Tongue (tissue), 2 donors: ENCODE results near the gene RPL15. TPM values are rescaled to one million over a fixed set of nuclear protein-coding genes. Genes with fewer than 3 reads are reported as not detected.
A peak's percentile ranks its signal among the peaks of the same experiment; 100 is the strongest.
"Not testable (repeated sequence)": the region's sequence is repeated elsewhere in the genome, so short reads cannot be mapped to it uniquely, and the experiment has no call there.

Source experiments
- DNase-seq: peaks from one replicate; pipeline ENCODE4 v3.0.0-alpha.2; 2015
- total RNA-seq: library from RNA; depleted of rRNA; stranded (reverse); fragments of >200 nt; gene quantifications from one replicate; pipeline ENCODE4 v1.2.3, GENCODE V29; 2014

Gene RPL15
- total RNA-seq: 3,552 TPM

GRCh38 chr3:23916886-23917678 lies at the start of gene RPL15, which contains the start of gene NKIRAS1:
Gene RPL15 (plus strand): TSS chr3:23917132. CDS start chr3:23917860, 728 bp downstream.
Gene NKIRAS1 (minus strand): TSS chr3:23916990. CDS start chr3:23910904, 6,086 bp downstream.
- peak; percentile 99 for DNase-seq

GRCh38 chr3:23867400-23867799 lies 49.5 kb upstream of the RPL15 start:
- DNase-seq: no peak

DNA sequence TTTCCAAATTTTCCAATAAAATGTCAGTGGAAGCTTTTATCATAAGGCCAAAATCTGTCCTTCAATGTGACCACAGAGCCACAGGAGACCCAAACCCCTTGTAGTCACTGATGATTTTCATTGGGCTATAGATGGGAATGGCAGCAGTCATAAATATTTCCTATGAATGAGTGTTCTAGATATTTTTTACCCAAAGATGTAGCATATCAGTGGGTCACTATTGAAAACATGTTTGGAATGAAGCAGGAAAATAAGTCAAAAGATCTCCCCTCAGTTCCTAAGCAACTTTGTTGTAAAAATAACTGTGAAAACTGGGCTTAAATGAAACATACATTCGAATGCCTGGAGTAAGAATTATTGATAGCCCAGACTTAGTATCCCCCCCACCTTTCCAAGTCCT lies 49.1 kb upstream of the RPL15 start:
- DNase-seq: no peak

- no peak for DNase-seq
Observed at GRCh38 chr3:23869977-23870662, 46.8 kb upstream of the RPL15 start.

DNA sequence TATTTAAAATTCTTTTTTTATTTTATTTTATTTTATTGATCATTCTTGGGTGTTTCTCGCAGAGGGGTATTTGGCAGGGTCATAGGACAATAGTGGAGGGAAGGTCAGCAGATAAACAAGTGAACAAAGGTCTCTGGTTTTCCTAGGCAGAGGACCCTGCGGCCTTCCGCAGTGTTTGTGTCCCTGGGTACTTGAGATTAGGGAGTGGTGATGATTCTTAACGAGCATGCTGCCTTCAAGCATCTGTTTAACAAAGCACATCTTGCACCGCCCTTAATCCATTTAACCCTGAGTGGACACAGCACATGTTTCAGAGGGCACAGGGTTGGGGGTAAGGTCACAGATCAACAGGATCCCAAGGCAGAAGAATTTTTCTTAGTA lies 46.3 kb upstream of the RPL15 start:
- not testable (repeated sequence) for DNase-seq

DNA sequence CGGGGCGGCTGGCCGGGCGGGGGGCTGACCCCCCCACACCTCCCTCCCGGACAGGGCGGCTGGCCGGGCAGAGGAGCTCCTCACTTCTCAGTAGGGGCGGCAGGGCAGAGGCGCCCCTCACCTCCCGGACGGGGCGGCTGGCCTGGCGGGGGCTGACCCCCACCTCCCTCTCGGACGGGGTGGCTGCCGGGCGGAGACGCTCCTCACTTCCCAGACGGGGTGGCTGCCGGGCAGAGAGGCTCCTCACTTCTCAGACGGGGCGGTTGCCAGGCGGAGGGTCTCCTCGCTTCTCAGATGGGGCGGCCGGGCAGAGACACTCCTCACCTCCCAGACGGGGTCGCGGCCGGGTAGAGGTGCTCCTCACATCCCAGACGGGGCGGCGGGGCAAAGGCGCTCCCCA lies 45.6 kb upstream of the RPL15 start:
- DNase-seq: not testable (repeated sequence)

DNA sequence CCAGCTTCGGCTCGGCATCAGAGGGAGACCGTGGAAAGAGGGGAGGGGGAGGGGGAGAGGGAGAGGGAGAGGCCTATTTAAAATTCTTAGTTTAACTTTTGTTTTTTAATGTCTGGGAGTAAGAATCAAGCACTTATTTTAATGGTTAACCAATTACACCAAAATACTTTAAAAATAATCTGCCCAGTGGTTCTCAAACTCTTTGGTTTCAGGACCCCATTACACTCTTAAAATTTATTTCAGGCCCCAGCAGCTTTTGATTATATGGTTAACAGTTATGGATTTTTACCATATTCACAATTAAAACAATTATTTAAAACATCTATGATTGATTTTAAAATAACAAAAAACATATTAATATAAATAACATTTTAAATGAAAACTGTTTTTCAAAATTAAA lies 44.6 kb upstream of the RPL15 start:
- no peak for DNase-seq

GRCh38 chr3:23873941-23874340 lies 43.0 kb upstream of the RPL15 start:
- no peak for DNase-seq

DNA sequence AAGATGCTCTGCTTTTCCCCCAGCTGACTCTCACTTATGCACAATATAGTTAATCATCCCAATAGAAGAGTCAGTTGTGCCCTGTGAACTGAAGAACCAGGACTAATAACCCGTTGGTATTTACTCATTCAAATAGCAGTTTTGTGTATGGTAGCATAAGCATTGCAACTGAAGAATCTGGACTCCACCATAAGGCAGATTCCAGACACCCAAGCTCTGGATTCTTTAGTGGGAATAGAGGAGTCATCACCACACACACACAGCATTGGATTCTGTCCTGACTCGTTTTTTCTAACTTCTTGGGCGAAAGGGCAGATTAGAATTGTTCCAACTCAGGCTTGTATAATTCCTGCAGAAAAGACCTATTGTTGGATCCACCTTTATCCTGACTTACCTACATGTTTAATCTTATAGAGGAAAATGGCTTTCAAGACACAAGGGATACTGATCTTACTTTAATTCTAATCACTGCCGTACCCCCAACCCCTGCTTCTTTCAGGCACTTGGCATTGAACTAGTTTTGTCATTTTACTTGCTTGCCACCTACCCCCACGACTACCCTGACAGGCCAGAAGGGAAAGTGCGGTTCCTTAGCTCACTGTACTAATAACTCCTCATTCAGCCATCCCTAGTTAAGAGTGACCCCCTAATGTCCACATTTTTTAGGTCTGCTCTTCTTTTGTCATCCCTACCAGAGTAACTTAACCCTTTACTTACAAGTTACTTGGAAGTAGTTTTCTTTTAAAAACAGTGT lies 42.4 kb upstream of the RPL15 start:
- DNase-seq: no peak

DNA sequence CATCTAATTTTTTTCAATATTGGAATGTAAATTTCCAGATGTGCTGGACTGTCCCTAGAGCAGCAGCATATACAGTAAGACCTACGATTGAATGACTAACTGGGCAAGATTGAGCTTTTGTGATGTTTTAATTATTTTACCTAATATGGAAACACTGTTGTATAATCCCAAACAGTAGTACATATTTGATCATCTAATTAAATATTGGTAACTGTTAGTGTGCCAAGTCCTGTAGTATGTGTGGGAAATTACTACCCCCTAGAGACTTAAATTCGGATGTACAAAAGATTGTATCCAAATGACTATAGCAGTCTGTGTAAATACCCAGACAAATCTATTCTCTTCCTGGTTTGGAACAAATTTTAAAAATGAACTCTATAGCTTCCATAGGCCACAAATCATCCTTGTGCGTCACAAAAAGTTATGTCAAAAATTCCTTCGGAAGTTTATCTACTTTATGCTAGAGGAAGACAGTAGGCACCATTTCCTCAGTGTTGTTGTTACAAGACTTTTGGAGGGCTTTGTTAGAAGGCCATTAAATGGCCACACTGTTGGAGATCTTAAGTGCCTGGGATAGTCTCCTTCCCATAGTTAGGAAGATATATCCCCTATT lies 41.7 kb upstream of the RPL15 start:
- DNase-seq: no peak

- DNase-seq: no peak
Observed at GRCh38 chr3:23876923-23877322, 40.0 kb upstream of the RPL15 start.

- DNase-seq: no peak
Observed at GRCh38 chr3:23877329-23877980, 39.5 kb upstream of the RPL15 start.

GRCh38 chr3:23879485-23879884 lies 37.4 kb upstream of the RPL15 start:
- DNase-seq: no peak

DNA sequence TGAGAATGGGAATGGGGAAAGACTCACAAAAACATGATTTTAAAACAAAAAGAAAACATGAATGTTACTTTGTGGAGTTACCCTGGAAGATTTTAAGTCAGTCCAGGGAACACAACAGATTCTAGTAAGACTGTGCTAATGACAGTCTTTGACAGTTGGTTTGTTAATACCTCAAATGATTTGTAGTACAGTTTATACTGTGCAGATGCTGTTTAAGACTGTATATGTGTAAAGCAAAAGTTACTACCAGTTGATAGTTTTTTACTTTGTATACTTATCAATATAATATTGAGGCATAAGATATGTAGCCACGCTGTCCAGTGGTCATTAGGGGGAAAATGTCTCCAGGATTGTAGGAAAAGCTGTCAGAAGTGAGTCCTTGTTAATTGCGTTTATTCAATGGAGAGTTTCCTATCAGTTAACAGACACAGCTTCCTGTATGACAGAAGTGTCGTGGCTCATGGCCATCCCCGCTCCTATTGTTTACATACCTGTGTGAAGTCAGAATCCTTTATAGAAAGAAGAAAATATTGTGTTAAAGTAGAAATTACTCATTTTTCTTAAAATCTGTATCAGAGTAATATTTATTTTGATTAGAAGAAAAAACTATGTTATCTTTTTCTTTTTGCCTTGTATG lies 36.1 kb upstream of the RPL15 start:
- no peak for DNase-seq

GRCh38 chr3:23881993-23882392 lies 34.9 kb upstream of the RPL15 start:
- DNase-seq: not testable (repeated sequence)

DNA sequence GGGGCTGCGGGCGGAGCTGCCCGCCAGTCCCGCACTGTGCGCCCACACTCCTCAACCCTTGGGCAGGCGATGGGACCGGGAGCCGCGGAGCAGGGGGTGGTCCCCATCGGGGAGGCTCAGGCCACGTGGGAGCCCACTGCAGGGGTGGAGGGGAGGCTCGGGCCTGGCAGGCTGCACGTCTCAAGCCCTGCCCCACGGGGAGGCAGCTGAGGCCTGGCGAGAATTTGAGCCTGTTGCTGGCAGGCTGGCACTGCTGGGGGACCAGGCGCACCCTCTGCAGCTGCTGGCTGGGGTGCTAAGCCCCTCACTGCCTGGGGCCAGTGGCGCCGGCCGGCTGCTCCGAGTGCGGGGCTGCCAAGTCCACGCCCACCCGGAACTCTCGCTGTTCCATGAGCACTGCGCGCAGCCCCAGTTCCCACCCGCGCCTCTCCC lies 34.4 kb upstream of the RPL15 start:
- DNase-seq: no peak

DNA sequence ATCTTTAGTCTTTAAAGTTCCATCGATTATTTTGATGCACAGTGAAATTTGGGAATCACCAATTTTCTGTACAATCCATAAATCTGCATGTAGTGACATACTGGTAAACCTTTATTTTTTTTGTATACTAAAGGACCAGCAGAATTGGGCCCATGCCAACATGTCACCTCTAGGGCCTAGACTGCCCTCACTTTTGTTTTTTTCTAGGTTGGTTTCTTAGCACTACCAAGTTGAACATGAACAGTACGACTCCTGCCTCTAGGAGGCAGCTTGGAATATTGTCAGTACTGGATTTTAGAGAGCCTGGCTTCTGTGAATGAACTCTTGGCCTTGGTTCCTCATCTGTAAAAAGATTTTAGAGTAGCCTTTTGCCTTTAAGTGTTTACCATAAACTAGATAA lies 32.5 kb upstream of the RPL15 start:
- no peak for DNase-seq

DNA sequence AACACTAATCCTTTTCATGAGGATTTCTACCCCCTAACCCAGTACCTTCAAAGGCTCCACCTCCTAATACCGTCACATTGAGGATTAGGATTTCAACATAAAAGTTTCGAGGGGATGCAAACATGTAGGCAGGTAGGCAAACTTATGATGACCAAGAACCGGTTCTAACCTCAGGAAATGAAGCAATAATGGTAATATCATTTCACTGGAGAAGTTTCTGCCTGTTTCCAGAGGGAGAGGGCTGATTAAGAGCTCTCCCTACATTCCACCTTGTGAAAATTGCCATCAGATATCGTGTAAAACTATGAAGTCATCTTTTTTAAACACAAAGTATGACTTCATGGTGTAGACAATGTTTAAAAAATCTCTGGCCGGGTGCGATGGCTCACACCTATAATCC lies 31.7 kb upstream of the RPL15 start:
- no peak for DNase-seq

- DNase-seq: no peak
Observed at GRCh38 chr3:23886311-23886710, 30.6 kb upstream of the RPL15 start.

GRCh38 chr3:23888617-23889228 lies 28.2 kb upstream of the RPL15 start:
- peak; percentile 52 for DNase-seq

DNA sequence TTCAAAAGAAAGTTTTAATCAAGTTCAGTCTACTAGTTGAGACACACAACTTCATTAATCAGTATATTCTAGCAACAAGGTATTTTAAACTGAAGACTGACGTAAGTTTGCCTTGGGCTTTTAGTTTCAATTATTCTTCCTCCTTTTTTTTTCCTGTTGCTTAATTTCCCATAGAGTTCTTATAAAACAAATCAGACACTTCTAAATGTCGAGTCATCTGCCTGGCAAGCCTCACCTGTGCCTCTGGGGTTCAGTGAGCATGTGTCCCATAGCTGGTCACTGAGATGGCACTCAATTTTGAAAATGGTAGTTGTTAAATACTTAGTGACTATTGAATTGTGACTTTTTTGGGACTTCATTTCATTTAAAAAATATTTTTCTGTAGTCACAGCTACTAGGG lies 27.5 kb upstream of the RPL15 start:
- no peak for DNase-seq
